ENCODE data around the gene GVQW3. TPM values are rescaled to one million over a fixed set of nuclear protein-coding genes. Genes with fewer than 3 reads are reported as not detected.

Gene GVQW3
- total RNA-seq, 2 donors from 2014 or later: 1.1 to 2.5 TPM

- H3K4me1 ChIP-seq (replicated peaks): no peaks in the 10 kb centered on the region
Observed at GRCh38 chr11:76455931-76456330, 74.8 kb downstream of the GVQW3 start.

GRCh38 chr11:76456571-76456970, 75.4 kb downstream of the GVQW3 start:
- Histone ChIP-seq H3K36me3 (peaks cover 0 to 4% of the 10 kb centered on the region in 2 donors), H3K4me1 (replicated peaks) (no peaks in the 10 kb centered on the region), H3K4me3 (no peak overlapping the region), H3K9me3 (no peaks in the 10 kb centered on the region), H3K27me3 (replicated peaks; ENCODE audit: insufficient read depth) (no peaks in the 10 kb centered on the region), H3K27ac (no peak overlapping the region)
- no peak for TF ChIP-seq CTCF (IDR thresholded peaks at IDR 0.05)
- TF ChIP-seq POLR2AphosphoS5 (IDR thresholded peaks at IDR 0.05): no peak
- no peak for TF ChIP-seq POLR2A (IDR thresholded peaks at IDR 0.05)
- intact Hi-C loops (cut with DNase I): no loop called here
- WGBS: 41% methylated on average over 2 of the region's 2 CpGs
- DNase-seq (ENCODE audit: low spot score): no peak

More at GRCh38 chr11:76455931-76456330, 74.8 kb downstream of the GVQW3 start:
- no peak for DNase-seq (ENCODE audit: low spot score)
- Histone ChIP-seq H3K4me3 (no peak overlapping the region), H3K27me3 (replicated peaks; ENCODE audit: insufficient read depth) (no peaks in the 10 kb centered on the region), H3K9me3 (no peaks in the 10 kb centered on the region), H3K27ac (no peak overlapping the region), H3K36me3 (peaks cover 0 to 4% of the 10 kb centered on the region in 2 donors)
- TF ChIP-seq POLR2A (IDR thresholded peaks at IDR 0.05): no peak
- TF ChIP-seq POLR2AphosphoS5 (IDR thresholded peaks at IDR 0.05): no peak
- TF ChIP-seq CTCF (IDR thresholded peaks at IDR 0.05): no peak
- intact Hi-C loops (cut with DNase I): no loop called here

Small RNA genes within 50 kb of the gene (small RNA-seq; reads per million reads assigned to genes)
- 0 reads per million in 2 donors for gene RF00019

Other genes with a start within 250 kb of the GVQW3 start
- 1 to 10 TPM; 4.1 to 9.3 TPM for gene WNT11, start 174.8 kb upstream of the GVQW3 start, total RNA-seq
- 10 to 100 TPM; 26.6 to 31.9 TPM for gene THAP12, start 191 bp upstream of the GVQW3 start, total RNA-seq
- 10 to 100 TPM; 24.3 to 39.4 TPM for gene EMSY, start 63.7 kb downstream of the GVQW3 start, total RNA-seq